G401 (cell line): ENCODE data around the gene NALCN. TPM values are rescaled to one million over a fixed set of nuclear protein-coding genes. Genes with fewer than 3 reads are reported as not detected.

Experiments used
- DNase-seq: peaks from one replicate; pipeline ENCODE4 v3.0.0-alpha.2; 2015; ENCODE audit warnings: low spot score
- in situ Hi-C: cut with HindIII; loops from 2 replicates; pipeline ENCODE4 v1.10.0; 2016; ENCODE audit warnings: low sequenced_read_pairs, mixed read lengths
- total RNA-seq: library from RNA; depleted of rRNA; stranded (reverse); fragments of >200 nt; shearing (Covaris generic); gene quantifications from 2 replicates; pipeline ENCODE4 v1.2.3, GENCODE V29; 2014

The NALCN gene
- total RNA-seq, 1 experiment from 2014 or later, result not detected

GRCh38 chr13:101155920-101156319 is 260.4 kb downstream of the NALCN start:
- no peak for DNase-seq
- in situ Hi-C loops, result no loop called here

- DNase-seq, result no peak
- in situ Hi-C loops, result no loop called here
Observed at GRCh38 chr13:101152184-101152583, 264.1 kb downstream of the NALCN start.

GRCh38 chr13:101150998-101151397 is 265.3 kb downstream of the NALCN start:
- DNase-seq, result no peak
- in situ Hi-C loops, result no loop called here

- no peak for DNase-seq
- in situ Hi-C loops, result no loop called here
Observed at GRCh38 chr13:101149735-101150384, 266.4 kb downstream of the NALCN start.

GRCh38 chr13:101146101-101146898 is 270.0 kb downstream of the NALCN start:
- in situ Hi-C loops, result no loop called here

GRCh38 chr13:101144808-101145419 is 271.4 kb downstream of the NALCN start:
- peak; percentile 76 for DNase-seq
- in situ Hi-C loops, result no loop called here

More at GRCh38 chr13:101146101-101146898, 270.0 kb downstream of the NALCN start:
- no peak for DNase-seq

- DNase-seq, result peak; percentile 85
- in situ Hi-C loops, result no loop called here
Observed at GRCh38 chr13:101140936-101141335, 275.4 kb downstream of the NALCN start.

GRCh38 chr13:101140087-101140770 is 276.1 kb downstream of the NALCN start:
- in situ Hi-C loops, result no loop called here
- DNase-seq, result peak; percentile 68

- in situ Hi-C loops, result no loop called here
- DNase-seq, result no peak
Observed at GRCh38 chr13:101139081-101139480, 277.2 kb downstream of the NALCN start.

GRCh38 chr13:101127741-101128353 is 288.5 kb downstream of the NALCN start:
- in situ Hi-C loops, result no loop called here
- peak; percentile 75 for DNase-seq

GRCh38 chr13:101123028-101123427 is 293.3 kb downstream of the NALCN start:
- in situ Hi-C loops, result no loop called here

GRCh38 chr13:101121608-101122007 is 294.7 kb downstream of the NALCN start:
- no peak for DNase-seq
- in situ Hi-C loops, result no loop called here

More at GRCh38 chr13:101123028-101123427, 293.3 kb downstream of the NALCN start:
- no peak for DNase-seq

GRCh38 chr13:101120007-101120406 is 296.3 kb downstream of the NALCN start:
- in situ Hi-C loops, result no loop called here
- no peak for DNase-seq

- DNase-seq, result no peak
- in situ Hi-C loops, result no loop called here
Observed at GRCh38 chr13:101116826-101117225, 299.5 kb downstream of the NALCN start.

GRCh38 chr13:101116341-101116740 is 300.0 kb downstream of the NALCN start:
- in situ Hi-C loops, result no loop called here
- no peak for DNase-seq

GRCh38 chr13:101115762-101116171 is 300.5 kb downstream of the NALCN start:
- in situ Hi-C loops, result no loop called here
- DNase-seq, result peak; percentile 21

GRCh38 chr13:101111894-101112293 is 304.4 kb downstream of the NALCN start:
- no peak for DNase-seq

GRCh38 chr13:101109005-101109404 is 307.3 kb downstream of the NALCN start:
- no peak for DNase-seq
- in situ Hi-C loops, result no loop called here

More at GRCh38 chr13:101111894-101112293, 304.4 kb downstream of the NALCN start:
- in situ Hi-C loops, result no loop called here

- in situ Hi-C loops, result no loop called here
- DNase-seq, result no peak
Observed at GRCh38 chr13:101098873-101099272, 317.4 kb downstream of the NALCN start.
